B cell (primary cell): ENCODE measurements around the gene AIG1.

Experiments
- CTCF ChIP-seq: fragments of 200-600 bp; IDR thresholded peaks from one replicate; pipeline ENCODE4 v1.8.0; 2022; ENCODE audit warnings: antibody characterized with exemption, mild to moderate bottlenecking
- EZH2 ChIP-seq: IDR thresholded peaks from 2 replicates; pipeline ENCODE4 v1.6.1; 2012; ENCODE audit warnings: borderline replicate concordance, low read depth, mild to moderate bottlenecking, moderate library complexity, low read length; ENCODE audit not compliant: insufficient read depth, poor library complexity, severe bottlenecking

GRCh38 chr6:143023695-143024094 is 37.0 kb upstream of the AIG1 start:
- TF ChIP-seq CTCF: no peak
- no peak for TF ChIP-seq EZH2
